Activated CD8-positive, alpha-beta memory T cell treated with anti-CD3 and anti-CD28 coated beads, Interleukin-2, amount 10 ng/mL, durations not matched to agents 7 days and 5 days (primary cell): Measurements from ENCODE around the gene EPC1. TPM values are rescaled to one million over a fixed set of nuclear protein-coding genes. Genes with fewer than 3 reads are reported as not detected.

Experiments used
- ATAC-seq: fragments of 150-1000 bp; cut with Tn5 transposase; one replicate; pipeline ENCODE4 v1.10.0; 2021; ENCODE audit warnings: moderate library complexity
- CTCF ChIA-PET: fragments of 350-600 bp; sonication (Branson Sonifier 250); formaldehyde crosslinking; loops from one replicate; lab custom pipeline; 2021; ENCODE audit warnings: antibody characterized with exemption; lab: Charles Lee
- DNase-seq: peaks from one replicate; pipeline ENCODE4 v3.0.0-alpha.2; 2020
- H3K27ac Mint-ChIP-seq: one replicate; pipeline ENCODE4 v1.8.0; 2021; ENCODE audit warnings: mild to moderate bottlenecking, mixed read lengths
- H3K27me3 Mint-ChIP-seq: one replicate; pipeline ENCODE4 v1.8.0; 2021; ENCODE audit warnings: mixed read lengths
- H3K36me3 Mint-ChIP-seq: one replicate; pipeline ENCODE4 v1.8.0; 2021; ENCODE audit warnings: mild to moderate bottlenecking, mixed read lengths
- H3K4me1 Mint-ChIP-seq: one replicate; pipeline ENCODE4 v1.8.0; 2021; ENCODE audit warnings: mixed read lengths
- H3K4me3 Mint-ChIP-seq: one replicate; pipeline ENCODE4 v1.8.0; 2021; ENCODE audit warnings: mild to moderate bottlenecking, moderate library complexity, mixed read lengths
- H3K9me3 Mint-ChIP-seq: one replicate; pipeline ENCODE4 v1.8.0; 2022; ENCODE audit warnings: low read depth, mixed read lengths
- total RNA-seq, 2 experiments: library from RNA; stranded (reverse); gene quantifications; one replicate each; pipeline ENCODE4 v1.2.3, GENCODE V29; 2021

EPC1 gene
- total RNA-seq, 2 experiments from 2014 or later = 32.1 to 42.3 TPM

- H3K4me1 Mint-ChIP-seq = peaks cover 56% of the 10 kb centered on the region
- H3K27me3 Mint-ChIP-seq = no peaks in the 10 kb centered on the region
- no peaks in the 10 kb centered on the region for H3K9me3 Mint-ChIP-seq
- CTCF ChIA-PET = no interaction called here
- DNase-seq = no peak
- ATAC-seq = no peak
- H3K27ac Mint-ChIP-seq = no peak overlapping the region
- H3K36me3 Mint-ChIP-seq = peaks cover 22% of the 10 kb centered on the region
- no peak overlapping the region for H3K4me3 Mint-ChIP-seq
These were observed 20.1 kb downstream of the EPC1 start for GRCh38 chr10:32326680-32327363.

GRCh38 chr10:32326119-32326518 lies 20.8 kb downstream of the EPC1 start:
- ATAC-seq = no peak
- H3K27ac Mint-ChIP-seq = no peak overlapping the region
- H3K9me3 Mint-ChIP-seq = no peaks in the 10 kb centered on the region
- no peak overlapping the region for H3K4me3 Mint-ChIP-seq
- no peak for DNase-seq
- H3K4me1 Mint-ChIP-seq = peaks cover 53% of the 10 kb centered on the region
- peaks cover 29% of the 10 kb centered on the region for H3K36me3 Mint-ChIP-seq
- CTCF ChIA-PET = no interaction called here
- H3K27me3 Mint-ChIP-seq = no peaks in the 10 kb centered on the region

- CTCF ChIA-PET = interaction anchor here (1.5 kb wide), 1 partner anchor 9 kb away, joined by 4 read pairs; no protein-coding TSS in a partner anchor
- Mint-ChIP-seq H3K4me1 (peaks cover 49% of the 10 kb centered on the region), H3K27me3 (no peaks in the 10 kb centered on the region), H3K9me3 (no peaks in the 10 kb centered on the region), H3K27ac (no peak overlapping the region), H3K36me3 (peaks cover 27% of the 10 kb centered on the region), H3K4me3 (no peak overlapping the region)
- DNase-seq = no peak
- ATAC-seq = no peak
These were observed 23.9 kb downstream of the EPC1 start for GRCh38 chr10:32323051-32323450.

GRCh38 chr10:32321016-32321631 lies 25.8 kb downstream of the EPC1 start:
- DNase-seq = no peak
- no peak for ATAC-seq
- Mint-ChIP-seq H3K27ac (no peak overlapping the region), H3K4me1 (peaks cover 50% of the 10 kb centered on the region), H3K9me3 (no peaks in the 10 kb centered on the region), H3K4me3 (no peak overlapping the region), H3K27me3 (no peaks in the 10 kb centered on the region), H3K36me3 (peaks cover 28% of the 10 kb centered on the region)
- CTCF ChIA-PET = interaction anchor here (1.2 kb wide), 1 partner anchor 25 kb away, joined by 4 read pairs; no protein-coding TSS in a partner anchor

GRCh38 chr10:32318476-32318896 lies 28.5 kb downstream of the EPC1 start:
- CTCF ChIA-PET = interaction anchor here (0.8 kb wide), 1 partner anchor 25 kb away, joined by 3 read pairs; no protein-coding TSS in a partner anchor
- ATAC-seq = peak; percentile 32
- peaks cover 38% of the 10 kb centered on the region for H3K36me3 Mint-ChIP-seq
- H3K27me3 Mint-ChIP-seq = no peaks in the 10 kb centered on the region
- peak overlapping the region; percentile 65 for H3K27ac Mint-ChIP-seq
- no peak overlapping the region for H3K4me3 Mint-ChIP-seq
- DNase-seq = no peak
- H3K9me3 Mint-ChIP-seq = no peaks in the 10 kb centered on the region
- H3K4me1 Mint-ChIP-seq = peaks cover 61% of the 10 kb centered on the region

- DNase-seq = no peak
These were observed 29.1 kb downstream of the EPC1 start for GRCh38 chr10:32317795-32318357.

GRCh38 chr10:32315424-32315823 lies 31.5 kb downstream of the EPC1 start:
- CTCF ChIA-PET = interaction anchor here (0.6 to 0.7 kb wide), 2 partner anchors 22 to 40 kb away, joined by 3 read pairs; no protein-coding TSS in a partner anchor
- peaks cover 57% of the 10 kb centered on the region for H3K4me1 Mint-ChIP-seq
- ATAC-seq = no peak

More at GRCh38 chr10:32317795-32318357, 29.1 kb downstream of the EPC1 start:
- peaks cover 38% of the 10 kb centered on the region for H3K36me3 Mint-ChIP-seq
- no peaks in the 10 kb centered on the region for H3K27me3 Mint-ChIP-seq
- no peaks in the 10 kb centered on the region for H3K9me3 Mint-ChIP-seq
- ATAC-seq = peak; percentile 99
- peaks cover 61% of the 10 kb centered on the region for H3K4me1 Mint-ChIP-seq
- CTCF ChIA-PET = interaction anchor here (0.8 kb wide), 1 partner anchor 24 kb away, joined by 3 read pairs; no protein-coding TSS in a partner anchor
- peak overlapping the region; percentile 65 for H3K27ac Mint-ChIP-seq
- H3K4me3 Mint-ChIP-seq = no peak overlapping the region

GRCh38 chr10:32314588-32314987 lies 32.4 kb downstream of the EPC1 start:
- no peak overlapping the region for H3K27ac Mint-ChIP-seq
- CTCF ChIA-PET = interaction anchor here (1.0 to 1.6 kb wide), 4 partner anchors 9 to 53 kb away, joined by 3 to 5 read pairs (median 4); no protein-coding TSS in a partner anchor
- no peak for DNase-seq
- H3K4me3 Mint-ChIP-seq = no peak overlapping the region
- peaks cover 24% of the 10 kb centered on the region for H3K36me3 Mint-ChIP-seq
- ATAC-seq = no peak
- H3K9me3 Mint-ChIP-seq = no peaks in the 10 kb centered on the region
- peaks cover 52% of the 10 kb centered on the region for H3K4me1 Mint-ChIP-seq
- H3K27me3 Mint-ChIP-seq = no peaks in the 10 kb centered on the region

More at GRCh38 chr10:32315424-32315823, 31.5 kb downstream of the EPC1 start:
- no peaks in the 10 kb centered on the region for H3K9me3 Mint-ChIP-seq
- no peak for DNase-seq
- H3K27me3 Mint-ChIP-seq = no peaks in the 10 kb centered on the region
- no peak overlapping the region for H3K27ac Mint-ChIP-seq
- H3K36me3 Mint-ChIP-seq = peaks cover 28% of the 10 kb centered on the region
- no peak overlapping the region for H3K4me3 Mint-ChIP-seq

GRCh38 chr10:32308027-32308603 lies 38.8 kb downstream of the EPC1 start:
- Mint-ChIP-seq H3K4me1 (peaks cover 35% of the 10 kb centered on the region), H3K27me3 (no peaks in the 10 kb centered on the region), H3K4me3 (peak overlapping the region; percentile 28), H3K27ac (no peak overlapping the region), H3K9me3 (no peaks in the 10 kb centered on the region), H3K36me3 (peaks cover 27% of the 10 kb centered on the region)
- ATAC-seq (peak; percentile 79), DNase-seq (peak; percentile 47)
- CTCF ChIA-PET = interaction anchor here (1.0 to 1.6 kb wide), 2 partner anchors 38 to 97 kb away, joined by 3 read pairs; no protein-coding TSS in a partner anchor

GRCh38 chr10:32307609-32308008 lies 39.3 kb downstream of the EPC1 start:
- ATAC-seq (no peak), DNase-seq (no peak)
- Mint-ChIP-seq H3K27ac (no peak overlapping the region), H3K27me3 (no peaks in the 10 kb centered on the region), H3K4me3 (no peak overlapping the region), H3K4me1 (peaks cover 34% of the 10 kb centered on the region), H3K9me3 (no peaks in the 10 kb centered on the region), H3K36me3 (peaks cover 32% of the 10 kb centered on the region)
- CTCF ChIA-PET = interaction anchor here (1.6 kb wide), 1 partner anchor 96 kb away, joined by 3 read pairs; no protein-coding TSS in a partner anchor

GRCh38 chr10:32299354-32299980 lies 47.5 kb downstream of the EPC1 start:
- peaks cover 25% of the 10 kb centered on the region for H3K4me1 Mint-ChIP-seq
- CTCF ChIA-PET = interaction anchor here (0.8 kb wide), 1 partner anchor 47 kb away, joined by 3 read pairs; no protein-coding TSS in a partner anchor
- H3K36me3 Mint-ChIP-seq = peaks cover 36% of the 10 kb centered on the region
- H3K27me3 Mint-ChIP-seq = no peaks in the 10 kb centered on the region
- no peaks in the 10 kb centered on the region for H3K9me3 Mint-ChIP-seq
- no peak overlapping the region for H3K27ac Mint-ChIP-seq
- H3K4me3 Mint-ChIP-seq = no peak overlapping the region
- no peak for ATAC-seq
- no peak for DNase-seq

- Mint-ChIP-seq H3K4me3 (no peak overlapping the region), H3K36me3 (peaks cover 27% of the 10 kb centered on the region), H3K27ac (no peak overlapping the region), H3K9me3 (no peaks in the 10 kb centered on the region), H3K27me3 (no peaks in the 10 kb centered on the region), H3K4me1 (peaks cover 21% of the 10 kb centered on the region)
- DNase-seq = no peak
- CTCF ChIA-PET = no interaction called here
- no peak for ATAC-seq
These were observed 48.7 kb downstream of the EPC1 start for GRCh38 chr10:32298075-32298812.
